Measurements from ENCODE around the gene MEMO1.
"Not testable (repeated sequence)": the region's sequence is repeated elsewhere in the genome, so short reads cannot be mapped to it uniquely, and the experiment has no call there.

MEMO1 gene

DNA sequence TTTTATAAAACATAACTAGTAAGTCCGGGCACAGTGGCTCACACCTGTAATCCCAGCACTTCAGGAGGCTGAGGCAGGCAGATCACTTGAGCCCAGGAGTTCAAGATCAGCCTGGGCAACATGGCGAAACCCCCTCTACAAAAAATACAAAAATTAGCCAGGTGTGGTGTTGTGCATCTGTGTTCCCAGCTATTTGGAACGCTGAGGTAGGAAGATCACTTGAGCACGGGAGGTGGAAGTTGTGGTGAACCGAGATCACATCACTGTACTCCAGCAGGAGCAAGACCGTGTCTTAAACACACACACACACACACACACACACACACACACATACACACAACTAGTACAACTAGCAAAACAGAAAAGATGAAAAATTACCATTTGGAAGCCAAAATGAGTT is 103.3 kb downstream of the MEMO1 start:
- DNase-seq (ENCODE audit: low spot score): not testable (repeated sequence)

DNA sequence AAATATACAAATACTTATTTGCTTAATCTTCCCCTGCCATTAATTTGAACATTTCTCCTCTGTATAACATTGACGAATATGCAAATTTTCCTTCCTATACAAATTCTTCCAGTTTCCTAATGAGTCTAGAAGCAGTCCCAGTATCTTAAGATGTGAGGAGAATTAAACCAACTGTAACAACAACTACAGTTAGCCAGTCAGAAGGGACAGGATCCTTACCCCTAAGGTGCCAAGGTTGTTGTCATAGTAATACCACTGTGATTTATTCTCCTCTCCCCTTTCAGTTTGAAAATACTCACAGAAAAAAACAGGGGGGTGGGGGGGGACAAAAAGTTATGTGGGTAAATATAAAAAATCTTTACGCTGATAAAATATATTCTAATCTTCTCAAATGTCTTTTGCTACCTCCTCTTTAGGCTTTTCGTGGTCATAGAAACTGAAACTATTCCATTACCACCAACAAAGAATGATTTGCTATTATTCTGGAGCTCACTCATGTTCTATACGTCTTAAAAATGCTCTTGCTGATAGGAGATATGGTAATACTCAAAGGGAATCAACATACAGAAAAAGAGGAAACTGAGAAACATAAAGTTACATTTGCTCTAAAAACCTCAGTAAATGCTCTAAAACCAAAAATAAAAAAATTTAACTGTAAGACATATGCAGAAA is 107.6 kb downstream of the MEMO1 start:
- DNase-seq (ENCODE audit: low spot score): no peak

DNA sequence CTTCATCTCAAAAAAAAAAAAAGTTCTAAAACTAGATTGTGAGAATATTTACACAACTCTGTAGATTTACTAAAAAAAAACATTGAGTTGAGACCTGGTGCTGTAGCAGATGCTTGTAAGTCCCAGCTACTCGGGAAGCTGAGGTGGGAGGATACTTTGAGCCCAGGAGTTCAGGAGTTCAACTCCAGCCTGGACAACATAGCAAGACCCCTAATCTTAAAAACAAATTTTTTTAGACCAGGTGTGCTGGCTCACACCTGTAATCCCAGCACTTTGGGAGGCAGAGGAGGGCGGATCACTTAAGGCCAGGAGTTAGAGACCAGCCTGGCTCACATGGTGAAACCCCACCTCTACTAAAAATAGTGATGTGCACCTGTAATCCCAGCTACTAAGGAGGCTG is 108.9 kb downstream of the MEMO1 start:
- no peak for DNase-seq (ENCODE audit: low spot score)

DNA sequence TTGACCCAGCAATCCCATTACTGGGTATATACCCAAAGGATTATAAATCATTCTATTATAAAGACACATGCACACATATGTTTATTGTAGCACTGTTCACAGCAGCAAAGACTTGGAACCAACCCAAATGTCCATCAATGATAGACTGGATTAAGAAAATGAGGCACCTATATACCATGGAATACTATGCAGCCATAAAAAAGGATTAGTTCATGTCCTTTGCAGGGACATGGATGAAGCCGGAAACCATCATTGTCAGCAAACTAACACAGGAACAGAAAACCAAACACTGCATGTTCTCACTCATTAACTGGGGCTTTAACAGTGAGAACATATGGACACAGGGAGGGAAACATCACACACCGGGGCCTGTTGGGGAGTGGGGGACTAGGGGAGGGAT is 110.7 kb downstream of the MEMO1 start:
- DNase-seq (ENCODE audit: low spot score): not testable (repeated sequence)

DNA sequence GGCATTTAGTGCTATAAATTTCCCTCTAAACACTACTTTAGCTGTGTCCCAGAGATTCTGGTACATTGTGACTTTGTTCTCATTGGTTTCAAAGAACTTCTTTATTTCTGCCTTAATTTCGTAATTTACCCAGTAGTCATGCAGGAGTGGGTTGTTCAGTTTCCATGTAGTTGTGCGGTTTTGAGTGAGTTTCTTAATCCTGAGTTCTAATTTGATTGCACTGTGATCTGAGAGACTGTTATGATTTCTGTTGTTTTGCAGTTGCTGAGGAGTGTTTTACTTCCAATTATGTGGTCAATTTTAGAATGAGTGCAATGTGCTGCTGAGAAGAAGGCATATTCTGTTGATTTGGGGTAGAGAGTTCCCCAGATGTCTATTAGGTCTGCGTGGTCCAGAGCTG is 112.5 kb downstream of the MEMO1 start:
- DNase-seq (ENCODE audit: low spot score): not testable (repeated sequence)

DNA sequence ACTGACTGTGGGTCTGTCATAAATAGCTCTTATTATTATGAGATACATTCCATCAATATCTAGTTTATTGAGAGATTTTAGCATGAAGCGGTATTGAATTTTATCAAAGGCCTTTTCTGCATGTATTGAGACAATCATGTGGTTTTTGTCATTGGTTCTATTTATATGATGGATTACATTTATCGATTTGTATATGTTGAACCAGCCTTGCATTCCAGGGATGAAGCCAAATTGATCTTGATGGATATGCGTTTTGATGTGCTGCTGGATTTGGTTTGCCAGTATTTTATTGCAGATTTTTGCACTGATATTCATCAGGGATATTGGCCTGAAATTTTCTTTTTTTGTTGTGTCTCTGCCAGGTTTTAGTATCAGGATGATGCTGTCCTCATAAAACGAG is 113.5 kb downstream of the MEMO1 start:
- not testable (repeated sequence) for DNase-seq (ENCODE audit: low spot score)

DNA sequence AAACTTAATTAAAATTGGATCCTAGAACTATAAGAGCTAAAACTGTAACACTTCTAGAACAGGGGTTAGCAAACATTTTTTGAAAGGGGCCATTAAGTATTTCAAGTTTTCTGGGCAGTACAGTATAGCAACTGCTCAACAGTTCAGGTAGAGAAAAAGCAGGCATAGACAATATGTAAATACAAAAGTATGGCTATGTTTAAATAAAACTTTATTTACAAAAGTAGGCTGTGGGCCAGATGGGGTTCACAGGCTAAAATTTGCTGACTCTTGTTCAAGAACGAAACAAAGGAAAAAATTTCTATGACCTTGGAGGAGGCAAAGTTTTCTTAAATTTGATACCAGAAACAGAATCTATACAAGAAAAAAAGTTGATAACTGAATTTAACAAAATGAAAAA is 114.5 kb downstream of the MEMO1 start:
- DNase-seq (ENCODE audit: low spot score): no peak

DNA sequence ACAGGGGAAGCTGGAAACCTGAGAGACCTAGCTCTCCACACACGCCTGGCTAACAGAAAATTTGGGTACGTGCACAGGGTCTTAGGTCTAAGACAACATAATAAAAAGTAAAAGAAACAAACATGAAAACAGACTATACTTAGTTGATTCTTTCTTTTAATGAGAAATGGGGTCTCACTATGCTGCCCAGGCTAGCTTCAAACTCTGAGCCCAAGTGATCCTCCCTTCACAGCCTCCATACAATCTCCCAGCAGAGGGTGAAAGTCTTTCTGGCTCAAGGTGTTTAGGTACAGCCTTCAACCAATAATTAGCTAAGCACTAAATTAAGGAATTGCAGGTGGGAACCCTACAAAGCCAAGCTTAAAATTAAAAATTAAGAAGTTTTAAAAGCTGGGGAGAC is 116.2 kb downstream of the MEMO1 start:
- DNase-seq (ENCODE audit: low spot score): no peak

DNA sequence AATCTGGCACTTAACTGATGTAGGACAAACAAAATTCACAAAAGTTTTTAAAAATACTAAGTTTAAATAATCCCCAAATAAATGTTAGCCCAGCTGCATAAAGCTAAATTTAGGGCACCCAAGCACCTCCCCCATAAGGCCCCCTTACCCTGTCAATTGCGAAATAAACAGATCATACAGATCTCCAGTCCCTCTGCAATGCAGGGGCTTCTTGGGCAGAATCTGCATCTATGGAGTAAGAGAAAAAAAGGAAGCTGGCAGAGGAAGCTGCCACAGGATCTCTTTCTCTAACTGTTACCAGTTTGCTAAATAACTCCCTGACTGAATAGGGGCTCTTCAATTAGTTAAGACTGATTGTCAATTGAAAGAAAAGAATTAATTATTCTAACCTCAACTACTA is 117.7 kb downstream of the MEMO1 start:
- DNase-seq (ENCODE audit: low spot score): no peak

DNA sequence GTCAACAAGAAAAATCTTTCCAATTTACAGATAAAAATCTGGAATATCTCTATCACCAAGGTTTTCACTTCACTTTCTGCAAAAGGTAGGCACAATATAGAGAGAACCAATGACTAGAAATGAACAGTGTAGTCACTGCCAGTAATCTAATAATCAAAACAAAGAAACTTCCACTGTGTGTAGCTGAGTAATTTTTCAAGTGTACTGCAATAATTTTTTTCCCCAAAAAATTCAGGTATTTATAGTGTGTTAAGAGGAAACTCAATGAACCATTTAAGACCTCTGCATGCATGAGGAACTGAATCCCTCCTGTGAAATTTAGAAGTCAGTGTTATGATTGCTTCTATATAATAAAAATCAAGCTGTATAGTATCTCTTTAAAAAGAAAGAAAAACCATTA is 121.8 kb downstream of the MEMO1 start:
- no peak for DNase-seq (ENCODE audit: low spot score)

DNA sequence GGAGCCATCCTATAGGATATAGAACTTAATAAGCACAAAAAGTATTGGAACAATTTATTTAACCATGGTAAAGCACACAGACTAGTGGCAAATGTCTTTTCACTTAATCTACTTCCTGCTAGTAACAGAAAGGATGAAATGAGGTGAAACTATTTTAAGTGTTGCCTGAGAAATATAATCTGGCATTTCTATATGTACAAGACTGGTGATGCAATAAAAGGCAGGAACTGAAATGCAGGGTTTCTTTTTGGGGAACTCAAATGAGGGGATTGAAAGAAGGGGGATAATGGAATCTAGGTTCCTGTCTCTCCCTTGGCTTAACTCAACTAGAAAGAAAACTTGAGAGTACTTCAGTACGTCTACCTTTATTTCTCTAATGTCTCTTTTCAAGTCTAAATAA is 122.3 kb downstream of the MEMO1 start:
- no peak for DNase-seq (ENCODE audit: low spot score)

DNA sequence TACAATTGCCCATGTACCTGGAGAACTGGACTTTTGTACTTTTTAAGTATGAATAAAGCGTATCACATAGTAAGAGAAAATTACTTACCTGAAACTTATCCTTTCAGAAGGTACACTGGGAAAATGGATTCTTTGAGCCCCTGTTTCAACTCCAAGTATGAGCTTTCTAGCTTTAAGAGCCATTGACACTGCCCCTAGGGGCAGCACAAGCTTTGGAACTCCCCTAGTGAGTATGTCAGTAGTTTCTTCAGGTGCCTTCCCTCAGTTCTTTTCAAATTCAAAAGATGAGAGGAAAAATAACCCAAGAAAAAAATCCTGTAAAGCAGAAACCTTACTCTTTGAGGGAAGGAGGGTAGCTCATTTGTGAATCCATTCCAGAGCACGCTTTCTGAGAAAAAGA is 124.1 kb downstream of the MEMO1 start:
- DNase-seq (ENCODE audit: low spot score): no peak

DNA sequence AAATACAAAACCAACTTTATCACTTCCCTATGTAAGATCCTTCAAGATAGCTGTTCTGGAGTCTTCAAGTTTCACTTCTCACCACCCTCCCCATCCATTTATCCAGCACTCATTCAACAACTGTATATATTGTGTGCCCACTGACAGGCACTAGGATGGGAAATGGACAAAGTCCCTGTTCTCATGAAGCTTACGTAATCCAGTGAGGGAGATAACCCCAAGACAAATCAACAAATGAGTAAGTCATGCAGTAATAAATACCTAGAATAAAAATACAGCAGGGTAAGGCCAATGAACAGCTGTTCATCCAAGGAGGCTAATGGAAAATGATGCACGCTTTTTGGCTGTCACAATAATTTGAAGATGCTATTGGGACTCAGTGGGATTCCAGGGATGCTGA is 133.8 kb downstream of the MEMO1 start:
- no peak for DNase-seq (ENCODE audit: low spot score)

DNA sequence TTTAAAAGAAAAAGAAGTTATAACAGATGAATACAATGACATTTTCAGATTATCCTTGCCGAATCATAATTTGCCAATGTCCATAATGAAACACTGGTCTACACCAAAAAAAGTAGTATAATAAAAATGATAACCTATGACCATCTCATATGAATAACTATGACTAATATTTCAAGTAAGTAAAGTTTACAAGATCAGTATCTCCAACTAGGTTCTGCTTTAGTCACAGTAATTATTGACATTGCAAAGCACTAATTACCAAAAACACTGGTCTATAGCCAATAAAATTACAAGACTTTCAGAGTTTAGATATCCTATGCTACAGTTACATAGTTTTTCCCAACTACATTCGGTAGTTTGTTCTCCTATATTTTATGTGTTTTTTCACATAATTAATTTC is 136.7 kb downstream of the MEMO1 start:
- DNase-seq (ENCODE audit: low spot score): no peak

DNA sequence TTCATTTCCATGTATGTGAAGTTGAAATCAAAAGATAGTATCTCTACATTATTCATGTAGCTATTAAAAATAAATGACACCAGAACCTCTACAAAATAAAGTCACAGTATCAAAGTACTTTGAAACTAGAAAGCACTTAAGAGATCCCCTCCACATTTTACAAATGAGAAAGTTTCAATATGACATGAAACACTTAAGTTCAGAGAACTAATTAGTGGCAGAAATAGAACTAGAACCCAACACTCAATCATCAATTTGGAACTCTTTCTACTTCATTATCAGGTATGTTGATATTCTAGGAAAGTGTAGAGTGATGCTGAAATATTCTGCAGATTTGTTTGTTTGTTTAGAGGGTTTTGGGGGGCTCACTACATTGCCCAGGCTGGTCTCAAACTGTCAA is 145.6 kb downstream of the MEMO1 start:
- DNase-seq (ENCODE audit: low spot score): no peak

DNA sequence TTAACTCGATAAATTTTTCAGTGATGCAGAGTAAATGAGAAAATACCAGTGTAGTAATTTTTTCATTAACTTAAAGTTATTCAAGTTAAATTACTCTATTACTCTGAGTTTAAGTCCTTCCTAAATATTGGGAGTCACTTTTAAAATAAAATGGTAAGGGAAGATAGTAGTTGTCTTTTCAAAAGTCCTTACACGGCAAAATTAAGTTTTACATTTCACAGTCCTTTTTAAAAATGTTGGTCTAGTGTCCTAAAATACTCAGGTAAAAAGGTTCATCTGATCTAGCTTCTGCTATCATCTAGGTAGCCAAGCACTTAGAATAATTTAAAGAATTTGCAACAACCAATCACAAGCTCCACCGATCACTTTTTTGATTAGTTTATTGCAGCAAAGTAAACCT is 146.9 kb downstream of the MEMO1 start:
- DNase-seq (ENCODE audit: low spot score): no peak

DNA sequence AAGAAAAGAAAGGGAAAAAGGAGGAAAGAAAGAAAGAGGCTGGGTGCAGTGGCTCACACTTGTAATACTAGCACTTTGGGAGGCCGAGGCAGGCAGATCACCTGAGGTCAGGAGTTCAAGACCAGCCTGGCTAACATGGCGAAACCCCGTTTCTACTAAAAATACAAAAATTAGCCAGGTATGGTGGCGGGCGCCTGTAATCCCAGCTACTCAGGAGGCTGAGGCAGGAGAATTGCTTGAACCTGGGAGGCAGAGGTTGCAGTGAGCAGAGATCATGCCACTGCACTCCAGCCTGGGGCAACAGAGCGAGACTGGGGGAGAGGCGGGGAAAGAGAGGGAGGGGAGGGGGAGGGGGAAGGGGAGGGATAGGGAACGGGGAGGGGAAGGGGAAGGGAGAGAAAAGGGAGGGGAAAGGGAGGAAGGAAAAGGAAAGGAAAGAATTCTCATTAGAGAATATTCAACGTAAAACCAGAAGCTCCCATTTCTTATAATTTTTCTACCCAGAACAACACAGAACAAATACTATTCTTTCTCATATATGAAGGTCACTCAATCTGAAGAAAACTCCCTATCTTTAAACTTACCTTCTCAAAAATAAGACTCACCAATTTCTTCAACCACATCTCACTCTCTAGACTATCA is 147.7 kb downstream of the MEMO1 start:
- DNase-seq (ENCODE audit: low spot score): not testable (repeated sequence)

DNA sequence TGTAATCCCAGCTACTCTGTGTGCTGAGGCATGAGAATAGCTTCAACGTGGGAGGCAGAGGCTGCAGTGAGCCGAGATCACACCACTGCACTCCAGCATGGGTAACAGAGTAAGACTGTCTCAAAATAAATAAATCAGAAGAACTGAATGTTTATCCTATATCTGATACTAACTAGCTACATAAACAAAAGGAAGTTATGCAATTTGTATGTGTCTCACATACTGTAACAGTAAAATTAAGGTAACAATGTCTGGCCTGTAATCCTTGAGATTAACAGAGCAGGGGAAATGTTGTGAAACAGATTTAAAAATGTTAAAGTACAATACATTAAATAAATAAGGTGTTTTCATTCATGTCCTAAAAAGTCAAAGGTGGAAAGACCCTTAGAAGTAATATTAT is 150.8 kb downstream of the MEMO1 start:
- DNase-seq (ENCODE audit: low spot score): no peak

DNA sequence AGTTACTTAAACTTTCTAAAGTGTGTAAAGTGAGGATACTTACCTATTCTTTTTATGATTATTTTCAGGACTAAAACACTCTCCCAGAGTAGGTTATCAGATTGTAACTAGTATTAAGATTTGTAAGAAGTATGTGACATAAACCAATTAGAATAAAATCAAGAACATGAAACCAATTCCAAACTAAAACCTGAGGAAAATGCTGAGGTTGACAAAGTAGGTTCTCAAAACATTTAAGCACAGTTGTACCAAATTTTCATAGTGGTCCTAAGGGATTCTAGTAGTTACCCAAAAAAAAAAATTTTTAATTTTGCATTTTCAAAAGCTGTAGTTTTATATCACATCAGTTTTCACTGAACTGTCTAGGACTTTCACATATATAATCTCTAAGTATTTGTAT is 157.3 kb downstream of the MEMO1 start:
- DNase-seq (ENCODE audit: low spot score): no peak

DNA sequence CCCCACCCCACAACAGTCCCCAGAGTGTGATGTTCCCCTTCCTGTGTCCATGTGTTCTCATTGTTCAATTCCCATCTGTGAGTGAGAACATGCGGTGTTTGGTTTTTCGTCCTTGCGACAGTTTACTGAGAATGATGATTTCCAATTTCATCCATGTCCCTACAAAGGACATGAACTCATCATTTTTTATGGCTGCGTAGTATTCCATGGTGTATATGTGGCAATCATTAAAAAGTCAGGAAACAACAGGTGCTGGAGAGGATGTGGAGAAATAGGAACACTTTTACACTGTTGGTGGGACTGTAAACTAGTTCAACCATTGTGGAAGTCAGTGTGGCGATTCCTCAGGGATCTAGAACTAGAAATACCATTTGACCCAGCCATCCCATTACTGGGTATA is 168.7 kb downstream of the MEMO1 start:
- not testable (repeated sequence) for DNase-seq (ENCODE audit: low spot score)

DNA sequence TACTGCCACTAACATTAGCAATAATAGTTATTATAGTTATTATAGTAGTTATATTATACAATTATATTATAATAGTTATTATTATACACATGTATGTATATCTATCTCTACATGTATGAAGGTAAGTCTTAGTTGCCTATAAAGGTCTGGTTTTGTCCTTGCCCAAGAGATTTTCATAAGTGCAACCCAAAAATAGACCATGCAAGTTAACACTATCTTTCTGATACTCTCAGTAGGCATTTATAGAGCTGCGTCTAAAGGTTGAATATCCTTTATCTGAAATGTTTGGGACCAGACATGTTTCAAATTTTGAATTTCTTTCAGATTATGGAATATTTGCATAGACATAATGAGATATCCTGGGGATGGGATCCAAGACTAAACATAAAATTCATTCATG is 175.4 kb downstream of the MEMO1 start:
- DNase-seq (ENCODE audit: low spot score): no peak

DNA sequence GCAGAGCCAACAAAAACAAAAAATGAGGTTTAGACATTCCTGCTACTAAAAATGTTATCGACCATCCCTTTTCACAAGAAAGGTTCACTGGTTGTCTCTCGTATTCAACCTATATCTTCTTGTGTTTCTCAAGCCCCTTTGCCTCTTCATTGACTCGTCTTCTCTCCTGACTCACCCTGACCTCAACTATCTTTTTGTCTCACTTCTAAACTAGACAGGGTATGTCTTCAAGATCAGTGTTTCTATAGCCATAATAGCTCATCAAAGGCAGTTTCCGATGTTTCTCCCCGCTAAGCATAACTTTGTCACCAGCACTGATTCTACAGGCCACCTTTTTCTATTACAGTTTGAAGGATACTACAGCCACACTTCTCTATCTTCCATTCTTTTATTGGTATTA is 178.4 kb downstream of the MEMO1 start:
- DNase-seq (ENCODE audit: low spot score): no peak

DNA sequence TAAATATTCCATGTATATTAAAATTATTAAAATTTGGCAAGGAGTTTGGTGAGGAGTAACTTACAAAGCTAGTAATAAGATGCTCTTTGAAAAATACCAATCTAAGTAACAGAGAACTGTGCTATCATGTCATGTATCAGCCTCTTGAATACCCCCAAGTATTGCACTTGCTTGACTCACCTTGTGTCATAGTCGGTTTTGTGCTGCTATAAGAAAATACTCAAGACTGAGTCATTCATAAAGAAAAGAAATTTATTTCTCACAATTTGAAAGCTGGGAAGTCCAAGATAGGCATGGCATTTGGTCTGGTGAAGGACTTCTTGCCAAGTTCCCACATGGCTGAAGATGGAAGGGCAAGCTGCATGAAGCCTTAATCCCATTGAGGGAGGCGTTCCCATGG is 179.2 kb downstream of the MEMO1 start:
- no peak for DNase-seq (ENCODE audit: low spot score)

DNA sequence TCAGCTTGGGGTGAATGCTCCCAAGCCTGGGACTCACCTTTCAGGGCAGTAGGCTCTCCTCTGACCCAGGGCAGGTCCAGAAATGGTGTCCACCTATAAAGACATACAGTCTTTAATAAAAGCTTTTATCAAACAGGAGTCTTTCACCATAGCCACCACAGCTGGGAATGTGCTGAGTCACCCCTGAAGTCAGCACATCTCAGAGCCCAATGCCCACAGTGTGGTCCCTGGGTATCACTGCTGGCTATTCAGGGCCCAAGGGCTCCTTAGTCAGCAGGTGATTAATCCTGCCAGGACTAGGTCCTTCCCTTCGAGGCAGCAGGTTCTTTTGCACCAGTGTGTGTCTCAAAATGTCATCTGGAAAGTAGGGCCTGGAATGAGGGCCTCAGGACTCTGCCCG is 181.9 kb downstream of the MEMO1 start:
- no peak for DNase-seq (ENCODE audit: low spot score)

Data from CD4-positive, alpha-beta T cell treated with Interleukin-6 at 100 ng/mL for 8 hours (primary cell).